Heart left ventricle (tissue), 16 donors: ENCODE results near the gene NHLRC4. TPM values are rescaled to one million over a fixed set of nuclear protein-coding genes. Genes with fewer than 3 reads are reported as not detected.

Source experiments
- ATAC-seq, 4 donors: fragments of 200-7000 bp; cut with Tn5 transposase; one replicate each; pipeline ENCODE4 v1.9.1; 2020 to 2022; ENCODE audit warnings: moderate library complexity in 4 of 4, mild to moderate bottlenecking in 3 of 4, moderate number of reproducible peaks in 1 of 4
- DNase-seq, 5 donors: peaks; one replicate each; pipeline ENCODE4 v3.0.0-alpha.2; 2020
- H3K27ac ChIP-seq, 12 donors: fragments of 200-600 bp; sonication (generic) in 4 of 12; one replicate each; pipeline versions ENCODE4 v1.5.0 to v1.8.0; 2016 to 2022; ENCODE audit warnings: mild to moderate bottlenecking in 2 of 12
- H3K27me3 ChIP-seq, 9 donors: fragments of 200-600 bp; sonication (generic) in 2 of 9; one replicate each; pipeline versions ENCODE4 v1.5.1 to v1.8.0; 2016 to 2022; ENCODE audit warnings: mild to moderate bottlenecking in 3 of 9
- H3K36me3 ChIP-seq, 9 donors: fragments of 200-600 bp; sonication (generic) in 2 of 9; one replicate each; pipeline versions ENCODE4 v1.5.0 to v1.8.0; 2018 to 2022; ENCODE audit warnings: mild to moderate bottlenecking in 2 of 9
- H3K4me1 ChIP-seq, 12 donors: fragments of 200-600 bp; sonication (generic) in 4 of 12; one replicate each; pipeline versions ENCODE4 v1.5.0 to v1.8.0; 2016 to 2022; ENCODE audit warnings: mild to moderate bottlenecking in 3 of 12
- H3K4me3 ChIP-seq, 12 donors: fragments of 200-600 bp; sonication (generic) in 4 of 12; one replicate each; pipeline versions ENCODE4 v1.5.0 to v1.8.0; 2017 to 2022; ENCODE audit warnings: mild to moderate bottlenecking in 9 of 12, moderate library complexity in 4 of 12
- H3K9me3 ChIP-seq, 12 donors: fragments of 200-600 bp; sonication (generic) in 4 of 12; one replicate each; pipeline versions ENCODE4 v1.5.0 to v1.8.0; 2016 to 2022; ENCODE audit warnings: mild to moderate bottlenecking in 1 of 12
- CTCF ChIP-seq, 12 donors: fragments of 200-600 bp; sonication (generic) in 4 of 12; IDR thresholded peaks; one replicate each; pipeline versions ENCODE4 v1.5.0 to v1.8.0; 2018 to 2022; ENCODE audit warnings: antibody characterized with exemption in 12 of 12, mild to moderate bottlenecking in 5 of 12
- POLR2A ChIP-seq, 2 donors: fragments of 450-650 bp; IDR thresholded peaks; one replicate each; pipeline ENCODE4 v1.6.1; 2017; ENCODE audit warnings: antibody characterized with exemption in 2 of 2, mild to moderate bottlenecking in 2 of 2, moderate library complexity in 2 of 2
- WGBS, 4 donors: extraction: QIAGEN DNeasy Blood & Tissue Kit in 2 of 4; methylation state at CpG; one replicate each; pipeline versions ENCODE4 v1.1.5 to v1.1.7; 2013 to 2018; 5-methylcytosine and 5-hydroxymethylcytosine counted together
- intact Hi-C, 10 donors: fragments of 100-400 bp; cut with DNase I; formaldehyde crosslinking; loops; one replicate each; pipeline versions ENCODE4 v1.11.1 to v1.14.2; 2022
- polyA plus RNA-seq, 2 donors: library from polyadenylated mRNA; stranded (reverse); fragments of 200-250 nt; gene quantifications; one replicate each; pipeline ENCODE4 v1.2.3, GENCODE V29; 2013
- total RNA-seq, 9 donors: library from RNA; depleted of rRNA in 2 of 9; stranded (reverse); fragments of >200 nt in 2 of 9; fragmentation: NEBNext Ultra II Directional in 3 of 9; extraction: Animal tissue kit (Norgen Biotek cat#: 25700) in 3 of 9; gene quantifications; one replicate each; pipeline versions ENCODE4 v1.1.0 to v1.2.4, GENCODE V29; 2016 to 2023
- donor health status: ischemic (EF 13 %, LVEDD 7.1; RV severe dilation, severe dysfunction).
- donor health status: healthy with polysubstance abuse.
- donor health status: DM: no; HTN: yes; CAD: no.
- donor health status: DM: no; HTN: no; CAD: no.
- donor health status: ischemic (EF 25% LVEDD 6.9; RV normal size, moderate dysfunction).
- donor health status: ischemic (EF 25% LVEDD 5.7; RV mildly dilated, moderate dysfunction).
- donor health status: healthy.
- donor health status: DM: yes; HTN: yes; CAD: no.
- donor health status: ischemic (EF 35%, LVEDD 5.7; RV mildly dilated, moderate dysfunction).
- donor health status: nonischemic (EF 11% LVEDD 7.7; RV severe dilation, severe dysfunction).
- donor health status: DM: yes; HTN: yes; CAD: no.
- donor health status: PGD.
- donor health status: ischemic (EF 29% LVEDD 5.4; RV normal size, mild dysfunction).
- donor health status: nonischemic (EF 23%, LVEDD 6.1; RV moderate dilation, normal function).

Gene NHLRC4
- total and polyA plus RNA-seq, 11 donors = 0.23 to 0.86 (median 0.48) TPM; not detected in 1

GRCh38 chr16:588639-588888 lies 21.8 kb downstream of the NHLRC4 start:
- TF ChIP-seq POLR2A (IDR thresholded peaks at IDR 0.05) (no peak), CTCF (IDR thresholded peaks at IDR 0.05) (no peak)
- 0 to 1% (median 0%) methylated on average over 14 to 21 of the region's 21 CpGs for WGBS, 4 donors
- H3K27ac ChIP-seq = peak overlapping the region; percentile 89 to 100 (median 98)
- intact Hi-C loops = loop anchor here in 4 of 10 donors (2.0 to 10.0 kb wide), 3 partner anchors 54 to 66 kb away; partner anchors contain the start of genes MCRIP2 (in 2 of the 4) and WDR90 (in 2 of the 4)
- DNase-seq = peak in 3 of 5 donors; percentile 47 to 67 (median 59)
- H3K36me3 ChIP-seq = peaks cover 0 to 4% (median 0%) of the 10 kb centered on the region in 9 donors
- peak overlapping the region; percentile 63 to 97 (median 84) for H3K4me3 ChIP-seq
- H3K27me3 ChIP-seq = no peaks in the 10 kb centered on the region
- peaks cover 5 to 73% (median 35%) of the 10 kb centered on the region in 12 donors for H3K4me1 ChIP-seq
- H3K9me3 ChIP-seq = no peaks in the 10 kb centered on the region
- peak in 1 of 4 donors; percentile 1 for ATAC-seq

- WGBS, 4 donors = 0 to 1% (median 1%) methylated on average over 5 to 107 of the region's 107 CpGs
- DNase-seq = peak; percentile 97 to 99 (median 98)
- Histone ChIP-seq H3K4me1 (peaks cover 5 to 68% (median 34%) of the 10 kb centered on the region in 12 donors), H3K27me3 (no peaks in the 10 kb centered on the region), H3K36me3 (peaks cover 0 to 8% (median 0%) of the 10 kb centered on the region in 9 donors), H3K27ac (peak overlapping the region; percentile 89 to 100 (median 98)), H3K4me3 (peak overlapping the region; percentile 63 to 97 (median 84)), H3K9me3 (no peaks in the 10 kb centered on the region)
- peak; percentile 84 to 92 (median 89) for ATAC-seq
- TF ChIP-seq POLR2A (IDR thresholded peaks at IDR 0.05) = peak; percentile 47 to 92
- no peak for TF ChIP-seq CTCF (IDR thresholded peaks at IDR 0.05)
- intact Hi-C loops = loop anchor here in 5 of 10 donors (1.0 to 10.0 kb wide), 4 partner anchors 47 to 66 kb away; partner anchors contain the start of genes MCRIP2 (in 2 of the 5), WDR90 (in 2 of the 5) and METTL26 (in 1 of the 5)
These were observed 22.3 kb downstream of the NHLRC4 start for GRCh38 chr16:588889-589657.

- DNase-seq = peak; percentile 99 to 100 (median 100)
- H3K36me3 ChIP-seq = peaks cover 0 to 8% (median 0%) of the 10 kb centered on the region in 9 donors
- 0 to 1% (median 1%) methylated on average over 18 to 67 of the region's 67 CpGs for WGBS, 4 donors
- peak in 5 of 12 donors; percentile 23 to 44 (median 28) for TF ChIP-seq CTCF (IDR thresholded peaks at IDR 0.05)
- no peak for TF ChIP-seq POLR2A (IDR thresholded peaks at IDR 0.05)
- H3K27me3 ChIP-seq = no peaks in the 10 kb centered on the region
- no peaks in the 10 kb centered on the region for H3K9me3 ChIP-seq
- peak within 1 kb of the TSS; percentile 77 to 97 (median 90) for H3K4me3 ChIP-seq
- H3K27ac ChIP-seq = peak within 1 kb of the TSS; percentile 89 to 100 (median 98)
- peak; percentile 92 to 97 (median 96) for ATAC-seq
- intact Hi-C loops = loop anchor here in 8 of 10 donors (1.0 to 10.0 kb wide), 7 partner anchors 38 to 65 kb away; partner anchors contain the start of genes METTL26 (in 3 of the 8), MCRIP2 (in 2 of the 8) and WDR90 (in 2 of the 8)
- H3K4me1 ChIP-seq = peaks cover 5 to 64% (median 34%) of the 10 kb centered on the region in 12 donors
These were observed 22.9 kb downstream of the NHLRC4 start, which contains the start of gene RAB40C for GRCh38 chr16:589658-590187. Gene RAB40C, plus strand, starts transcription at chr16:590066. Its CDS starts 226 bp downstream, at chr16:590292.
